Adrenal gland (tissue), 5 donors: ENCODE data around the gene PSD2.

Experiments used
- POLR2A ChIP-seq, 2 donors: fragments of 450-650 bp; IDR thresholded peaks; one replicate each; pipeline ENCODE4 v1.6.1; 2017; ENCODE audit warnings: antibody characterized with exemption in 2 of 2, mild to moderate bottlenecking in 2 of 2, moderate library complexity in 1 of 2
- TF ChIP-seq, protein P1 (sequence below), 6 experiments: fragments of 450-650 bp in 4 of 6; fragments of 200-600 bp in 2 of 6; sonication (generic) in 1 of 6; IDR thresholded peaks; 1 replicate in 5 of 6; 2 replicates in 1 of 6; pipeline versions ENCODE4 v1.5.1 to v1.8.0; 2016 to 2021; ENCODE audit warnings: antibody characterized with exemption in 6 of 6, mild to moderate bottlenecking in 2 of 6, moderate library complexity in 1 of 6
- donor health status: DM: no; HTN: no; CAD: no.

- TF ChIP-seq, protein P1, sequence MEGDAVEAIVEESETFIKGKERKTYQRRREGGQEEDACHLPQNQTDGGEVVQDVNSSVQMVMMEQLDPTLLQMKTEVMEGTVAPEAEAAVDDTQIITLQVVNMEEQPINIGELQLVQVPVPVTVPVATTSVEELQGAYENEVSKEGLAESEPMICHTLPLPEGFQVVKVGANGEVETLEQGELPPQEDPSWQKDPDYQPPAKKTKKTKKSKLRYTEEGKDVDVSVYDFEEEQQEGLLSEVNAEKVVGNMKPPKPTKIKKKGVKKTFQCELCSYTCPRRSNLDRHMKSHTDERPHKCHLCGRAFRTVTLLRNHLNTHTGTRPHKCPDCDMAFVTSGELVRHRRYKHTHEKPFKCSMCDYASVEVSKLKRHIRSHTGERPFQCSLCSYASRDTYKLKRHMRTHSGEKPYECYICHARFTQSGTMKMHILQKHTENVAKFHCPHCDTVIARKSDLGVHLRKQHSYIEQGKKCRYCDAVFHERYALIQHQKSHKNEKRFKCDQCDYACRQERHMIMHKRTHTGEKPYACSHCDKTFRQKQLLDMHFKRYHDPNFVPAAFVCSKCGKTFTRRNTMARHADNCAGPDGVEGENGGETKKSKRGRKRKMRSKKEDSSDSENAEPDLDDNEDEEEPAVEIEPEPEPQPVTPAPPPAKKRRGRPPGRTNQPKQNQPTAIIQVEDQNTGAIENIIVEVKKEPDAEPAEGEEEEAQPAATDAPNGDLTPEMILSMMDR (IDR thresholded peaks at IDR 0.05) = peak in 1 of 6 experiments; percentile 24
- TF ChIP-seq POLR2A (IDR thresholded peaks at IDR 0.05) = peak in 1 of 2 donors; percentile 41
Observed at GRCh38 chr5:139847790-139848507, 52.3 kb downstream of the PSD2 start.
